Epithelial cell of proximal tubule (primary cell): Measurements from ENCODE around the gene BLVRB. TPM values are rescaled to one million over a fixed set of nuclear protein-coding genes. Genes with fewer than 3 reads are reported as not detected.

Experiments
- DNase-seq: peaks from one replicate; pipeline ENCODE4 v3.0.0-alpha.2; 2011; ENCODE audit warnings: low read depth
- H3K4me3 ChIP-seq: 2 replicates; pipeline ENCODE4 v1.5.1; 2011; ENCODE audit warnings: low read depth, mild to moderate bottlenecking, low read length
- CTCF ChIP-seq: conservative IDR thresholded peaks from 2 replicates; pipeline ENCODE4 v1.5.1; 2012; ENCODE audit warnings: low read depth, mild to moderate bottlenecking, low read length
- total RNA-seq: library from RNA; depleted of rRNA; stranded (reverse); fragments of >200 nt; gene quantifications from 2 replicates; pipeline ENCODE4 v1.2.3, GENCODE V29; 2015

Gene BLVRB
- total RNA-seq, 1 donor from 2014 or later = 34.0 TPM

GRCh38 chr19:40450664-40451063 is 14.9 kb downstream of the BLVRB start:
- H3K4me3 ChIP-seq = no peak overlapping the region
- DNase-seq = no peak
- TF ChIP-seq CTCF = no peak

- no peak for TF ChIP-seq CTCF
Measured at GRCh38 chr19:40449506-40449905, 16.0 kb downstream of the BLVRB start.

GRCh38 chr19:40446263-40446784 is 19.2 kb downstream of the BLVRB start:
- TF ChIP-seq CTCF = no peak
- no peak for DNase-seq
- no peak overlapping the region for H3K4me3 ChIP-seq

More at GRCh38 chr19:40449506-40449905, 16.0 kb downstream of the BLVRB start:
- H3K4me3 ChIP-seq = no peak overlapping the region
- DNase-seq = no peak

DNA sequence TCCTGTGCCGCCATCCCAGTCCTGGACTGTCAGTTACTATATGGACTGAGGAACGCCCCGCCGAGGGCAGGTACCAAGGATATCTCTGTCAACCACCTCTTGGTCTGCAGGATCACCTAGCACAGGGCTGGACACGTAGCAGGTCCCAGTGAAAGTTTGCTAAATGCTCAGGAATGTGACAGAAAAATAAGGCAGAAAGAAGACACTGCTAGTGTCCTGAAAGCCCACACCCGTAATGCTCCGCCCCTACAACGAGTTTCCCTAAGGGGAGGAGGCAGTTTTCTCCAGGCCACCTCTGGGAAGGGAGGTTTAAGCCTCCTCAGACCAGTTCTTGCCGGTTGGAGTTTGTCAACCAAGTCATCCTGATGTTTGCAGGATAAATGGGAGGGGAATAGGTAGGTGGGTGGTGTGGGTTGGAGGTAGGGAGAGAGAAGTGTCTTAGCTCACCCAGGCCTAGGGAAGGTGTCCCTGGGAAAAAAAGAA is 19.7 kb downstream of the BLVRB start:
- TF ChIP-seq CTCF = no peak
- DNase-seq = no peak
- H3K4me3 ChIP-seq = no peak overlapping the region

- DNase-seq = no peak
- TF ChIP-seq CTCF = no peak
- peak overlapping the region; percentile 83 for H3K4me3 ChIP-seq
Measured at GRCh38 chr19:40444825-40445312, 20.7 kb downstream of the BLVRB start.

GRCh38 chr19:40444000-40444824 is 21.3 kb downstream of the BLVRB start, which contains the start of gene SERTAD3:
SERTAD3 (minus strand) TSS chr19:40444335; CDS start chr19:40442080, 2,255 bp downstream.
- peak within 1 kb of the TSS; percentile 83 for H3K4me3 ChIP-seq
- no peak for TF ChIP-seq CTCF
- DNase-seq = no peak
